GM19372 (cell line): Measurements from ENCODE around the gene VGLL2.

Experiments
- ATAC-seq: cut with Tn5 transposase; IDR thresholded peaks from one replicate; pipeline ENCODE4 v1.9.1; 2021; ENCODE audit warnings: mild to moderate bottlenecking, low read depth, moderate library complexity; ENCODE audit not compliant: unreplicated experiment

The VGLL2 gene

DNA sequence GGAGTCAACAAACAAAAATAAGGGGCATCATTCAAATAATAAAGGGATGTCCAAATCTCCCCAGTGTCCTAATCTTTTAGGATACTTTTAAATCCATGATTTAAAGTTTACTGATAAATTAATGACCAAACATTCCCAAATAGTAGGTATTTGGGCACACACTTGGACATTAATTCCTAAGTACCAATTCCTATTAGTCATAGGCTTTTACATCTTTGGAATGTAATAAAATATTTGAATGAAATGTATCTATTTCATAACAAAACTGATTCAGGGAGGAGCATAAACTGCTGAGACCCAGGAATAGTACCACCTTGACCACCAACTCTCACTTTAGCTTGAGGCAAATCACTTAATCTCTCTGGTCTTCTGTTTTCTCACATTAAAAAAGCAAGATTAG, 44.3 kb downstream of the VGLL2 start:
- no peak for ATAC-seq

DNA sequence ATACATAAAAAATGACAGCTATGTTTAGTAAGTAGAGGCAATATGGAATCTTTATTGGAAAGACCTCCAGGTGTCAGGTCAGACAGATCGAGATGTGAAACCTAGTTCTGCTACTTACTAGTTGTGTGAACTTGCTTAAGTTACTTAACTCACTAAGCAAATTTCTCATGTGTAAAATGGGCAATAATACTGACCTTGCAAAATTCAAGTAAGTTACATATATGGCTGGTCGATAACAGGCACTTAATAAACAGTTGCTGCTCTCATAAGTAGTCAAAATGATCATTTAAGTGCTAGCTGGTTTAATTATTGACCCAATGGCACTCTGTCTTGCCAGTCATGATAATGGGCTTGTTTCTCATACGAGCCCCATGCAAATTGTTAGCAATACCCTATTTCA, 46.0 kb downstream of the VGLL2 start:
- no peak for ATAC-seq

DNA sequence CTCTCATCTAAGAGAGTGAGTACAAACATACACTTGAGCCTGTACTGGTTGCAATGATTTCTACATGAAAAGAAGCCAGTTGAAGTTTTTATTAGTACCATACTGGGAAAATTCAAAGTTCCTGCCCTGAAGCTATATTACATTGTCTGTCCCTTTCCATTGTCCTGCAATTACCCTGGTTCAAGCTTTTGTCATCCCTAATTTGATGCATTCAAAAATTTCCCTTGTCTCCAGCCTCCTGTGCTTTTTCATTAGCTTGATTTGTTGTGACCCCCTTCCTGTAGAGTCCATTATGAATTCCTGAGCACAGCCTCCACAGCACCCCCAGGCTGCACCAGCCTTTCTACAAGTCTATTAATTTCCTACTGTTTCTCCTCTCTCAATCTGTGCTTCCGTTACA, 46.4 kb downstream of the VGLL2 start:
- ATAC-seq = no peak

DNA sequence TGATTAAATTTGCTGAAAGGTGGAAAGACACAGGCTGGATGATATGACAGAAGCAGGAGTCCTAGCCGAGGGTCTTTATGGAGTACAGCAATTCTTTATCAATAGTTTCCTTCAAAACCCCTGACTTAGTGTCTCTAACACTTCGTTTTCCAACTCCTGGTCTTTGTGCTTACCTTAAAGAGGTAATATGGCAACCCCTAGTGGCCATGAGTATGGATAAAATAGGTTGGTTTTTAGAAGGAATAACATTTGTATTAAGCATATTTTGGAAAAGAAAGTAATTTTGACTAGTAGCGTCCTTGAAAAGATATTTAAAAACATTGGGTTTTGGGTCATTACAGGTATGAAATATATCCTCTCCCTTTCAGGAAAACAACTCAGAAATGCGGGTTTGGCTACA, 51.9 kb downstream of the VGLL2 start:
- ATAC-seq = no peak
